Activated T-helper 2 cell treated with anti-CD3 and anti-CD28 coated beads, Interferon-gamma antibody, Interleukin-2, Interleukin-4, amounts not matched to agents 10 μg/mL and 5 μg/mL and 100 μg/mL, durations not matched to agents 14 hours and 24 hours and 36 hours (primary cell): ENCODE measurements around the gene EEF1AKMT2. TPM values are rescaled to one million over a fixed set of nuclear protein-coding genes. Genes with fewer than 3 reads are reported as not detected.
A peak's percentile ranks its signal among the peaks of the same experiment; 100 is the strongest.

Experiments used
- DNase-seq: peaks from one replicate; pipeline ENCODE4 v3.0.0; 2021; ENCODE audit warnings: low spot score
- H3K27ac Mint-ChIP-seq: one replicate; pipeline ENCODE4 v1.8.0; 2021; ENCODE audit warnings: mixed read lengths
- H3K27me3 Mint-ChIP-seq: one replicate; pipeline ENCODE4 v1.8.0; 2021; ENCODE audit warnings: low read depth, mixed read lengths
- H3K36me3 Mint-ChIP-seq: one replicate; pipeline ENCODE4 v1.8.0; 2021; ENCODE audit warnings: low read depth, mixed read lengths
- H3K4me1 Mint-ChIP-seq: one replicate; pipeline ENCODE4 v1.8.0; 2021; ENCODE audit warnings: low read depth, mixed read lengths
- H3K4me3 Mint-ChIP-seq: one replicate; pipeline ENCODE4 v1.8.0; 2021; ENCODE audit warnings: low read depth, mild to moderate bottlenecking, moderate library complexity, mixed read lengths
- H3K9me3 Mint-ChIP-seq: one replicate; pipeline ENCODE4 v1.8.0; 2021; ENCODE audit warnings: mixed read lengths
- intact Hi-C: fragments of 100-400 bp; cut with micrococcal nuclease; formaldehyde crosslinking; loops from one replicate; pipeline ENCODE4 v1.15.1; 2023
- total RNA-seq: library from RNA; stranded (reverse); gene quantifications from 2 replicates; pipeline ENCODE4 v1.2.3, GENCODE V29; 2022

Gene EEF1AKMT2
- total RNA-seq, 1 donor from 2014 or later: 20.9 TPM

DNA sequence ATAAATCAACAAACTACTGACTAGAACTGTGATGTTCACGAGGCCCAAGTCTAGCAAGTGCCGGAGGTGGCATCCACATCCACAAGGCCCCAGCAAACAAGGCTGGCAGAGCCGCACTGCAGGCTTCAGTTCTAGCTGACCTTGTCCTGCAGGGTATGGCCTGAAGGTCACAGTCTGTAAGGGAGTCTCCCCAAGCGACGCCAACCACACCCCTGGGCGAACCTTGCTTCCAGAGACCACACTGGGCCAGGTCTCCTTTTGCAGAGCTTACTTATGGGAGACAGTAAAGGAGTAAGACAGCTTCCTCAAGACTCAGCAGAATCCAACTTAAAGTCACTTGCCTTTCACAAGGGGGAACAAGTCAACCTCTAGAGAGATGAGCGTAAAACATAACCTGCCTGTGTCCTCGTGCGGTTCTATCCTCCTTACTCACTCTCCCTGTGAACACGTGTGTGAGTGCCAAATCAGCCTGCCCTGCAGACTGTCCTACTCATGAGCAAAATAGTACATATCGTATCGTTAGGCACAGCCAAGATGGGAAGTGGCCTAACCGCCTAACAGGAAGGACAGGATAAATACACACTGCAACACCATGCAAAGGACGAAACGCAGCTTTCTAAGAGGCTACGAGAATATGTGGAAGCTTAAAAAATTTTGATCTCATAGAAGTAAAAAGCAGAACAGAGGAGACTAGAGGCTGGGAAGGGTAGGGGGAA, 70.2 kb downstream of the EEF1AKMT2 start:
- H3K4me1 Mint-ChIP-seq: peaks cover 72% of the 10 kb centered on the region
- no peaks in the 10 kb centered on the region for H3K9me3 Mint-ChIP-seq
- DNase-seq: no peak
- intact Hi-C loops: no loop called here
- H3K27ac Mint-ChIP-seq: peak overlapping the region; percentile 72
- H3K27me3 Mint-ChIP-seq: no peaks in the 10 kb centered on the region
- peaks cover 40% of the 10 kb centered on the region for H3K36me3 Mint-ChIP-seq
- H3K4me3 Mint-ChIP-seq: no peak overlapping the region

DNA sequence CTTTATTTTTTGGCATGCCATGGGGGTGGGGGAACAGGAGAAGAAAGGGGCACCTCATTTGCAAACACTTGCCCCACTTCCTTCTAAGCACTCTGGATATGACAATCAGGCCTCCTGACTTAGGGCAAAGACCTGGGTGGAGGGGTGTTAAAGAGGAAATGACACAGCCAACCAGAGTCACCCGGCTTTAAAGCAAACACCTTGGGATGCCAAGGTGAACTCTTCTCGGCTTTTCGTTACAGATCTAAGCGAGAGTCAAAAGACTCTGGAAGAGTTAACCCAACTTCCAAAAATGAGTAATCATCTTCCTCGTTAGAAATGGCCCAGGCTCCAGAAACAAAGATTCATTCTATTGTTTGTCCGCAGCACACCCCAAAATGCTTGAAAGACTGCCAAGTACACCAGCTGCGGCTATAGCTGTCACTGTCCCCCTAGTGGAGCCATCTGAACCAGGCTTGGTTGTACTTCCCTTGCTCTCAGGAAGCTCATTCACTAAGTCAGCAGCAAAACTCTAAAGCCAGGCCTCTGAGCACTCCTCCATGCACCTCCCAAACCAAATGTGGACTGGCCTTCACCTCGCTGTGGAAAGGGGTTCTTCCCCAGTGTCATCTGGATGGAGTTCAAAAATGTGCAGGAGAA, 72.4 kb downstream of the EEF1AKMT2 start:
- Mint-ChIP-seq H3K27ac (peak overlapping the region; percentile 58), H3K4me1 (peaks cover 76% of the 10 kb centered on the region), H3K27me3 (peaks cover 2% of the 10 kb centered on the region), H3K9me3 (no peaks in the 10 kb centered on the region), H3K4me3 (peak overlapping the region; percentile 47), H3K36me3 (peaks cover 38% of the 10 kb centered on the region)
- peak; percentile 47 for DNase-seq
- intact Hi-C loops: loop anchor here (1.0 to 10.0 kb wide), 2 partner anchors 71 to 345 kb away; no protein-coding TSS in a partner anchor

DNA sequence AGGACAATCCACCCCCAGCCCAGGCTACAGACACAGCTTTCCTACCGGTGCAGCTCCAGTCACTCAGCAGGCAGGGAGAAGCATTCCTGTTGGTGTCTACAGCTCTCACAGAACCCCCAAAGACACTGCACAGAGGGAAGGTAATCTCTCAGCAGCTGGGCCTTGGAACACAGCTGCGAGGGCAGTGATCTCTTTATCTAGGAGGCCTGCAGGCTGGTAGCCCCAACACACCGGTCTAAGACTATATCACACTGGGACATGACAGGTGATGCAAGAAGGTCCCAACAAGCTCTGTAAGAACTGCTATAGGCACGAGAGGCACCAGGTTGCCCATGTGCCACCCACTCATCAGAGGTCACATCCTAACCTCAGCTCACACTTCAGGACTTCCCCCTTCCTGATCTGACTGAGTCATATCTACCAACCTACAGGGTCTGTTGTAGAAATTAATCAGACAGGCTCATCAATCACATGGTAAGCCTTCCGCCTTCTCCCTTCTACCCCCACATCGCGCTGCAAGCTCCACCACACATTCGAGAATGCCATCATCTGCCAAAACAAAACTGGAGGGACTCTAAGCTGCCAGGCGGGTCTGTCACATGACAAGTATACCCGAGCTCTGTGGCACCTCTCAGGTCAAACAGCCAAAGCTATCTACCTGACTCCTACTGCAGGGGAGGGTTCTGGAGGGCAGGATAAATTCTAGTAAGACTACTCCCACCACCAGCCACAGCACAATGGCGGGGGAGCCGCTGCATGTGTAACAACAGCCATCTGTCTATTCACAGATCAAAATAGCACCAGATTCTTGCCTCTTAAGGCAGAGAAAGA, 73.6 kb downstream of the EEF1AKMT2 start:
- H3K4me1 Mint-ChIP-seq: peaks cover 75% of the 10 kb centered on the region
- H3K4me3 Mint-ChIP-seq: peak overlapping the region; percentile 24
- DNase-seq: peak; percentile 64
- no peaks in the 10 kb centered on the region for H3K9me3 Mint-ChIP-seq
- intact Hi-C loops: loop anchor here (1.0 to 10.0 kb wide), 6 partner anchors 10 to 347 kb away; no protein-coding TSS in a partner anchor
- H3K27ac Mint-ChIP-seq: peak overlapping the region; percentile 58
- H3K36me3 Mint-ChIP-seq: peaks cover 45% of the 10 kb centered on the region
- peaks cover 2% of the 10 kb centered on the region for H3K27me3 Mint-ChIP-seq

- H3K4me3 Mint-ChIP-seq: no peak overlapping the region
Observed at GRCh38 chr10:124717041-124717757, 74.5 kb downstream of the EEF1AKMT2 start.

DNA sequence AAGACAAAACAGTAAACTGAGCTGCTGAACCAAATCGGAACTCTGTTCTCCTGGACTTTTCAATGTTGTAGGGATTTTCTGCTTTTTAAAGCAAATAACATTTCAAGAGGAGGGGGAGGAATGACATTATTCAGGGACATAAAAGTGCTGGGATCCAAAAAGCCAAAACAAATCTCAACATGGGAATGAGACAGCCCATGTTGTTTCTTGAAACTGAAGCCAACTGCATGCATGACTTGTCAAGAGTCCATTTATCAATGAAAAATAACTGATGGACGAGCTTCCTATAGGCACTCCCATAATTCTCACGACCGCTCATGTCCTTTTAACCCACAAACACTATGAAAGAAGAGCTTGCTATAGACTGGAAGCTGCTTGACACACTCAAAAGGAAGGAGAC, 75.3 kb downstream of the EEF1AKMT2 start:
- no peak for DNase-seq
- Mint-ChIP-seq H3K4me1 (peaks cover 67% of the 10 kb centered on the region), H3K27ac (no peak overlapping the region), H3K36me3 (peaks cover 49% of the 10 kb centered on the region), H3K9me3 (no peaks in the 10 kb centered on the region), H3K27me3 (peaks cover 2% of the 10 kb centered on the region), H3K4me3 (no peak overlapping the region)
- intact Hi-C loops: loop anchor here (10.0 kb wide), 1 partner anchor 348 kb away; no protein-coding TSS in a partner anchor

More at GRCh38 chr10:124717041-124717757, 74.5 kb downstream of the EEF1AKMT2 start:
- intact Hi-C loops: loop anchor here (10.0 kb wide), 1 partner anchor 348 kb away; no protein-coding TSS in a partner anchor
- no peaks in the 10 kb centered on the region for H3K9me3 Mint-ChIP-seq
- DNase-seq: no peak
- peak overlapping the region; percentile 58 for H3K27ac Mint-ChIP-seq
- peaks cover 50% of the 10 kb centered on the region for H3K36me3 Mint-ChIP-seq
- peaks cover 74% of the 10 kb centered on the region for H3K4me1 Mint-ChIP-seq
- H3K27me3 Mint-ChIP-seq: peaks cover 2% of the 10 kb centered on the region

- intact Hi-C loops: loop anchor here (10.0 kb wide), 1 partner anchor 349 kb away; no protein-coding TSS in a partner anchor
- Mint-ChIP-seq H3K4me1 (peaks cover 70% of the 10 kb centered on the region), H3K27me3 (peaks cover 2% of the 10 kb centered on the region), H3K27ac (no peak overlapping the region), H3K36me3 (peaks cover 50% of the 10 kb centered on the region), H3K9me3 (no peaks in the 10 kb centered on the region), H3K4me3 (no peak overlapping the region)
- DNase-seq: no peak
Observed at GRCh38 chr10:124715439-124715838, 76.2 kb downstream of the EEF1AKMT2 start.

- H3K4me1 Mint-ChIP-seq: peaks cover 72% of the 10 kb centered on the region
- H3K27me3 Mint-ChIP-seq: peaks cover 2% of the 10 kb centered on the region
- no peaks in the 10 kb centered on the region for H3K9me3 Mint-ChIP-seq
- DNase-seq: no peak
- intact Hi-C loops: loop anchor here (10.0 kb wide), 1 partner anchor 351 kb away; no protein-coding TSS in a partner anchor
- H3K4me3 Mint-ChIP-seq: no peak overlapping the region
- H3K36me3 Mint-ChIP-seq: peaks cover 46% of the 10 kb centered on the region
- H3K27ac Mint-ChIP-seq: no peak overlapping the region
Observed at GRCh38 chr10:124713679-124714255, 77.9 kb downstream of the EEF1AKMT2 start.

DNA sequence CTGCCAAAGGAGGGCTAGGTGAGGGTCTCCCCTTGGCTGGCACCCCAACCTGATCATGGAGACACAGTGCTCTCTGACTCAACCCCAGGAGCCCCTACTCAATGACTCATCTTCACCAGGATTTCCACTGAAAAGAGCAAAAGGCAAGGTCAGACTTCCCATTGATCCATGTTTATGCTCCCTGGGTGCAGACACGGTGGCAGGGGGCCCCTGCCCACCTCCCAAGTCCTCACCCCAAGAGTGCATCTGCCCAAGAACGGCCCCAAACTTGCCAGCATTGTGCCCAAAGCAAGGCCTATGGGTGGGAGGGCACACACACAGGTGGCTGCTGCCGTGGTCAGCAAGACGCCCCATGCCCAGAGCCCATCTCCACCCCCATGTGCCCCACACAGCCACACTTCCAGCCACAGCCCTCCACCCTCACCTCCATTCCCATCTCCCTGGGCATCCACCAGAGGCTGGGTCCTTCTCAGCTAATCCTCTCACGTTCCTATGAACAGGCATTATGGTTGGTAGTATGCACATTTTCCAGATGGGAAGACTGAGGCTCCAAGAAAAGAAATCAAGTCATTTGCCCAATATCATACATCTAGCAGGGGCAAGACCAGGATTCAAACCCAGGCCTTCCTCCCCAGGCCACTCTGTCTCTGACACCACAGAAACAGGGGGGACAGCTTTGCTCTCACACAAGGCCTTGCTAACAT, 78.8 kb downstream of the EEF1AKMT2 start:
- Mint-ChIP-seq H3K27me3 (peaks cover 2% of the 10 kb centered on the region), H3K36me3 (peaks cover 47% of the 10 kb centered on the region), H3K4me3 (no peak overlapping the region), H3K9me3 (no peaks in the 10 kb centered on the region), H3K4me1 (peaks cover 72% of the 10 kb centered on the region), H3K27ac (no peak overlapping the region)
- intact Hi-C loops: loop anchor here (10.0 kb wide), 1 partner anchor 352 kb away; no protein-coding TSS in a partner anchor
- no peak for DNase-seq

DNA sequence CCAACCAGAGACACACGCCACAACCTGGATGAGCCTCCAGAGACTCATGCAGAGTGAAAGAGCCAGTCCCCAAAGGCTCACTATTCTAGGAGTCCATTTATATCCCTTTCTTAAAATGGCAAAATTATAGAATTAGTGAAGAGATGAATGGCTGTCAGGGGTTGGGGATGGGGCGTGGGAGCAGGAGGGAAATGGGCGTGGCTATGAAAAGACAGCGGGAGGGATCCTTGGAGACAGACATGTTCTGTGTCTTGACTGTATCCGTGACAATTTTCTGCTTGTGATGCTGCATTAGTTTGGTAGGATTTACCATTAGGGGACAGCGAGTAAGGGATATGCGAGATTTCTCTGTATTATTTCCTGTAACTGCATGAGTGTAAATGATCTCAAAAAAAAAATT, 80.5 kb downstream of the EEF1AKMT2 start:
- Mint-ChIP-seq H3K4me3 (no peak overlapping the region), H3K27ac (no peak overlapping the region), H3K27me3 (peaks cover under 1% of the 10 kb centered on the region), H3K9me3 (no peaks in the 10 kb centered on the region), H3K36me3 (peaks cover 40% of the 10 kb centered on the region), H3K4me1 (peaks cover 70% of the 10 kb centered on the region)
- intact Hi-C loops: loop anchor here (10.0 kb wide), 1 partner anchor 354 kb away; no protein-coding TSS in a partner anchor
- DNase-seq: no peak

DNA sequence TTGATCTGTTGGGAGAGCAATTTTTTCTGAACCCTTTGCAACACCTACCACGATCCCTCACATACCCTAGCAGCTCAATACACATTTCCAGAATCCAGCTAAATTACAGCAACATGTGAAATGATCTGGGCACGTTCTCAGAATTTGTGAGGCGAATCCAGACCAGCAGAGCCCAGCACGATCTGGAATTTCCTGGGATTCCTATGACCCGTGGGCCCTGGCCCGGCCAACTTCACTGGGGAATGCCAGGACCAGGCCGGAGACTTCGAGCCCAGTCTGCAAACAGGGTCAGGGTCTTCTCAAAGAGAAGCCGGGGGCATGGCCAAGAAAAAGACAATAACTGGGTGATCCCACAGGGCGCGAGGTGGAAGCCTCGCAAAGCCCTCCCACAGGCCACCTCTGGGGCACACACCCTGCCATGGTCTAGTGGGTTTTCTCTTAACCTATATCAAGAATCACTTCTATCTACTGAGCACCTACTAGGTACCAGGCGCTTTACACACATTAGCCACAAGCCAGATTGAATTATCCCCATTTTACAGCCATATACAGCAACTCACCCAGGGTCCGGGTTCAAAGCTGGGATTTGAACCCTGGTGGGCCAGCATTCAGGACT, 81.3 kb downstream of the EEF1AKMT2 start:
- Mint-ChIP-seq H3K4me1 (peaks cover 68% of the 10 kb centered on the region), H3K27me3 (no peaks in the 10 kb centered on the region), H3K27ac (no peak overlapping the region), H3K9me3 (no peaks in the 10 kb centered on the region), H3K4me3 (no peak overlapping the region), H3K36me3 (peaks cover 46% of the 10 kb centered on the region)
- intact Hi-C loops: loop anchor here (10.0 kb wide), 1 partner anchor 354 kb away; no protein-coding TSS in a partner anchor
- no peak for DNase-seq

DNA sequence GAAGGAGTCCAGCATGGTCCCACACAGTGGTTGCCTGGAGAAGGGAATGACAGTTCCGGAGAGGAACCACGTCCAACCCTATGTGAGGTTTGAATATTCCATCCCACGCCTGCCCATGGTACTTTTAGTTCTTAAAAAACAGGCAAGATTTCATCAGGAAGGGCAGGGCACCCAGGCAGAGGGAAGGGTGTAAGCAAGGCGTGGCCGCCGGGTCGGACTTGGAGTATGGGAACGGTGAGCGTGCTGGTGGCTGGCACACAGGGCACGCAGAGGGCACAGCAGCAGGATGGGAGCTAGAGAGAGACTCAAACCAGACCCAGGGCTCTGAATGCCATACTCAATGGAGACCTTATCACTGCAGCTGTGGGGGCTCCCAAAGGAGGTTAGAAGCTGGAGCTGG, 81.8 kb downstream of the EEF1AKMT2 start:
- H3K27ac Mint-ChIP-seq: no peak overlapping the region
- peaks cover 48% of the 10 kb centered on the region for H3K36me3 Mint-ChIP-seq
- peaks cover 64% of the 10 kb centered on the region for H3K4me1 Mint-ChIP-seq
- no peaks in the 10 kb centered on the region for H3K27me3 Mint-ChIP-seq
- H3K4me3 Mint-ChIP-seq: no peak overlapping the region
- DNase-seq: no peak
- intact Hi-C loops: loop anchor here (10.0 kb wide), 1 partner anchor 355 kb away; no protein-coding TSS in a partner anchor
- H3K9me3 Mint-ChIP-seq: no peaks in the 10 kb centered on the region
